H1 (cell line): ENCODE data around the gene RPS21.
A peak's percentile ranks its signal among the peaks of the same experiment; 100 is the strongest.

Experiments
- ATF3 ChIP-seq: IDR thresholded peaks from 2 replicates; pipeline ENCODE4 v1.6.1; 2011; ENCODE audit warnings: low read depth, mild to moderate bottlenecking, low read length; ENCODE audit not compliant: insufficient read depth
- CTCF ChIP-seq, 3 experiments: IDR thresholded peaks; 1 replicate in 2 of 3; 2 replicates in 1 of 3; pipeline versions ENCODE4 v1.5.1 to v1.6.1; 2011; ENCODE audit warnings: low read length in 3 of 3, mild to moderate bottlenecking in 3 of 3, inconsistent platforms in 2 of 3, low read depth in 1 of 3, moderate library complexity in 1 of 3; ENCODE audit not compliant: insufficient read depth in 1 of 3; ENCODE audit errors: control extremely low read depth in 1 of 3
- EGR1 ChIP-seq: IDR thresholded peaks from 2 replicates; pipeline ENCODE4 v1.6.1; 2011; ENCODE audit warnings: low read depth, low read length, borderline replicate concordance
- NRF1 ChIP-seq: IDR thresholded peaks from 2 replicates; pipeline ENCODE4 v1.6.1; 2011; ENCODE audit warnings: mild to moderate bottlenecking, low read depth, low read length, improper control_type of control experiment
- POLR2A ChIP-seq, 2 experiments: IDR thresholded peaks; 1 replicate in 1 of 2; 2 replicates in 1 of 2; pipeline ENCODE4 v1.6.1; 2011; ENCODE audit warnings: low read depth in 2 of 2, low read length in 2 of 2, mild to moderate bottlenecking in 2 of 2; ENCODE audit errors: control extremely low read depth in 1 of 2
- POLR2AphosphoS5 ChIP-seq: IDR thresholded peaks from 2 replicates; pipeline ENCODE4 v1.6.1; 2011; ENCODE audit warnings: low read depth, low read length
- TAF1 ChIP-seq: IDR thresholded peaks from 2 replicates; pipeline ENCODE4 v1.6.1; 2011; ENCODE audit warnings: mild to moderate bottlenecking, low read depth, low read length
- USF2 ChIP-seq: IDR thresholded peaks from 2 replicates; pipeline ENCODE4 v1.6.1; 2011; ENCODE audit warnings: low read length, improper control_type of control experiment

GRCh38 chr20:62376112-62377063 lies 10.5 kb upstream of the RPS21 start:
- TF ChIP-seq EGR1 (0 out of 2 replicates have a peak, but pooled peaks have one; percentile 50), POLR2A (IDR thresholded peaks at IDR 0.05; ENCODE audit: control extremely low read depth in 1 of 2, low read depth in 2 of 2, low read length in 2 of 2) (peak in 1 of 2 experiments; percentile 73; a peak in 2 of 3 replicates), USF2 (no peak), CTCF (IDR thresholded peaks at IDR 0.05; ENCODE audit: control extremely low read depth in 1 of 3, insufficient read depth in 1 of 3, low read depth in 1 of 3, low read length in 3 of 3) (peak; percentile 59 to 97 (median 79)), NRF1 (no peak), POLR2AphosphoS5 (no peak), ATF3 (no peak), TAF1 (peak; percentile 67)
